Mesendoderm (in vitro differentiated cells): ENCODE data around the gene NUBPL.
"Not testable (repeated sequence)": the region's sequence is repeated elsewhere in the genome, so short reads cannot be mapped to it uniquely, and the experiment has no call there.

Experiments used
- DNase-seq: peaks from one replicate; pipeline ENCODE4 v3.0.0; 2013
- H2AK5ac ChIP-seq: 2 replicates; pipeline ENCODE4 v1.6.1; 2013; ENCODE audit warnings: low read length, inconsistent platforms
- H2BK120ac ChIP-seq: 2 replicates; pipeline ENCODE4 v1.6.1; 2013; ENCODE audit warnings: low read depth, mild to moderate bottlenecking, low read length, moderate library complexity, mixed read lengths
- H2BK15ac ChIP-seq: replicated peaks from 2 replicates; pipeline ENCODE4 v1.6.1; 2013; ENCODE audit warnings: low read depth, mild to moderate bottlenecking, moderate library complexity
- H2BK5ac ChIP-seq: 2 replicates; pipeline ENCODE4 v1.6.1; 2013; ENCODE audit warnings: low read length, inconsistent platforms
- H3K18ac ChIP-seq: 2 replicates; pipeline ENCODE4 v1.6.1; 2013; ENCODE audit warnings: mild to moderate bottlenecking, low read length, mixed read lengths
- H3K23ac ChIP-seq: one replicate; pipeline ENCODE4 v1.6.1; 2013; ENCODE audit warnings: low read length
- H3K27ac ChIP-seq: 2 replicates; pipeline ENCODE4 v1.5.1; 2013; ENCODE audit warnings: low read depth, mild to moderate bottlenecking, inconsistent platforms, low read length, moderate library complexity
- H3K27me3 ChIP-seq: 2 replicates; pipeline ENCODE4 v1.6.1; 2013; ENCODE audit warnings: low read length, control low read depth, mild to moderate bottlenecking, inconsistent platforms; ENCODE audit not compliant: insufficient read depth, poor library complexity
- H3K36me3 ChIP-seq: 2 replicates; pipeline ENCODE4 v1.6.1; 2013; ENCODE audit warnings: low read length, inconsistent platforms; ENCODE audit not compliant: control insufficient read depth, insufficient read depth
- H3K4ac ChIP-seq: one replicate; pipeline ENCODE4 v1.6.1; 2013; ENCODE audit warnings: low read depth, mild to moderate bottlenecking, low read length, moderate library complexity
- H3K4me1 ChIP-seq: 2 replicates; pipeline ENCODE4 v1.6.1; 2013; ENCODE audit warnings: low read depth, low read length, inconsistent platforms; ENCODE audit not compliant: control insufficient read depth
- H3K4me2 ChIP-seq: 2 replicates; pipeline ENCODE4 v1.6.1; 2013; ENCODE audit warnings: low read length
- H3K4me3 ChIP-seq: 2 replicates; pipeline ENCODE4 v1.5.1; 2013; ENCODE audit warnings: mild to moderate bottlenecking, low read length
- H3K56ac ChIP-seq: one replicate; pipeline ENCODE4 v1.6.1; 2013; ENCODE audit warnings: low read length
- H3K79me1 ChIP-seq: 2 replicates; pipeline ENCODE4 v1.6.1; 2013; ENCODE audit warnings: low read length, inconsistent platforms
- H3K79me2 ChIP-seq: 2 replicates; pipeline ENCODE4 v1.6.1; 2013; ENCODE audit warnings: mild to moderate bottlenecking, low read length; ENCODE audit not compliant: control insufficient read depth, insufficient read depth
- H3K9ac ChIP-seq: 2 replicates; pipeline ENCODE4 v1.6.1; 2013; ENCODE audit warnings: low read length, inconsistent platforms
- H4K5ac ChIP-seq: one replicate; pipeline ENCODE4 v1.6.1; 2013; ENCODE audit warnings: low read length
- H4K8ac ChIP-seq: one replicate; pipeline ENCODE4 v1.6.1; 2013; ENCODE audit warnings: low read depth, mild to moderate bottlenecking, control low read depth, low read length, moderate library complexity
- WGBS: extraction: QIAGEN DNeasy Blood & Tissue Kit; methylation state at CpG from one replicate; pipeline ENCODE4 v1.1.7; 2013; ENCODE audit warnings: low lambda C conversion rate, missing lambda C conversion rate; ENCODE audit not compliant: insufficient coverage; ENCODE audit errors: extremely low coverage; 5-methylcytosine and 5-hydroxymethylcytosine counted together

Gene NUBPL

GRCh38 chr14:31746326-31746725, 185.1 kb downstream of the NUBPL start:
- no peaks in the 10 kb centered on the region for H3K36me3 ChIP-seq
- no CpG with 5 or more reads among the region's 2 CpGs for WGBS

DNA sequence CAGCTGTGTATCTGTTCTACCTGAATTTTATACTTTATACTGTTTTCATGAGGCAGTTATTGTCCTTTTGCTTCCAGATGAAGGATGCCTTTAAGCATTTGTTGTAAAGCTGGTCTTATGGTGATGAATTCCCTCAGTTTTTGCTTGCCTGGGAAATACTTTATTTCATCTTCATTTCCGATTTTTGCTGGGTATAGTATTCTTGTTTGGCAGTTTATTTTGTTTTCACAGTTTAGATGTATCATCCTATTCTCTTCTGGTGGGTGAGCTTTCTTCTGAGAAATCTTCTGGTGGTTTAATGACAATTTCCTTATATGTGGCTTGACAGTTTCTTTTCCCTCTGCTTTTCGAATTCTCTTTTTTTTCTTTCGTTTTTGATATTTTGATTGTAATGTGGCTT, 188.1 kb downstream of the NUBPL start:
- Histone ChIP-seq H2BK5ac (no peak overlapping the region), H3K9ac (no peak overlapping the region), H2BK15ac (no peak overlapping the region), H3K23ac (no peak overlapping the region), H3K79me1 (no peaks in the 10 kb centered on the region), H3K4me1 (no peaks in the 10 kb centered on the region), H2BK120ac (no peak overlapping the region), H3K36me3 (no peaks in the 10 kb centered on the region), H4K8ac (no peak overlapping the region), H3K4me3 (no peak overlapping the region), H3K56ac (no peak overlapping the region), H3K18ac (no peak overlapping the region), H3K79me2 (no peaks in the 10 kb centered on the region), H3K27ac (no peak overlapping the region), H4K5ac (no peak overlapping the region), H2AK5ac (no peak overlapping the region), H3K4ac (no peak overlapping the region), H3K27me3 (no peaks in the 10 kb centered on the region), H3K4me2 (no peak overlapping the region)
- no peak for DNase-seq
- WGBS: no CpG with 5 or more reads among the region's 3 CpGs

More at GRCh38 chr14:31746326-31746725, 185.1 kb downstream of the NUBPL start:
- Histone ChIP-seq H3K4me3 (no peak overlapping the region), H3K79me1 (no peaks in the 10 kb centered on the region), H4K5ac (no peak overlapping the region), H2AK5ac (no peak overlapping the region), H3K18ac (no peak overlapping the region), H3K9ac (no peak overlapping the region), H3K4ac (no peak overlapping the region), H3K4me2 (no peak overlapping the region), H3K4me1 (no peaks in the 10 kb centered on the region), H3K79me2 (no peaks in the 10 kb centered on the region), H3K56ac (no peak overlapping the region), H3K27ac (no peak overlapping the region), H2BK120ac (no peak overlapping the region), H3K27me3 (no peaks in the 10 kb centered on the region), H2BK15ac (no peak overlapping the region), H2BK5ac (no peak overlapping the region), H4K8ac (no peak overlapping the region), H3K23ac (no peak overlapping the region)
- DNase-seq: no peak

DNA sequence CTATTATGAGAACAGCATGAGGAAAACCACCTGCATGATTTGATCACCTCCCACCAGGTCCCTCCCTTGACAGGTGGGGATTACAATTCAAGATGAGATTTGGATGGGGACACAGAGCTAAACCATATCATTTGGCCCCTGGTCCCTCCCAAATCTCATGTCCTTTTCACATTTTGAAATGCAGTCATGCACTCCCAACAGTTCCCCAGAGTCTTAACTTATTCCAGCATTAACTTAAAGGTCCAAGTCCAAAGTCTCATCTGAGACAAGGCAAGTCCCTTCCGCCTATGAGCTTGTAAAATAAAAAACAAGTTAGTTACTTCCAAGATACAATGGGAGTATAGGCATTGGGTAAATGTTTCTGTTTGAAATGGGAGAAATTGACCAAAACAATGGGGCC, 189.8 kb downstream of the NUBPL start:
- not testable (repeated sequence) for H3K36me3 ChIP-seq, H3K27me3 ChIP-seq, H3K79me2 ChIP-seq, H3K56ac ChIP-seq, H4K5ac ChIP-seq, H2BK120ac ChIP-seq, H2AK5ac ChIP-seq, DNase-seq, H2BK15ac ChIP-seq, H3K79me1 ChIP-seq, H2BK5ac ChIP-seq, H3K9ac ChIP-seq, H3K23ac ChIP-seq, H3K4me2 ChIP-seq, H3K27ac ChIP-seq, H4K8ac ChIP-seq, H3K4me3 ChIP-seq, H3K4ac ChIP-seq, H3K18ac ChIP-seq, H3K4me1 ChIP-seq
- no CpG with 5 or more reads among the region's 1 CpG for WGBS

- no peaks in the 10 kb centered on the region for H3K79me2 ChIP-seq
- H3K4ac ChIP-seq: no peak overlapping the region
- no peaks in the 10 kb centered on the region for H3K4me1 ChIP-seq
- WGBS: no CpG with 5 or more reads among the region's 4 CpGs
- H2BK120ac ChIP-seq: no peak overlapping the region
- H2AK5ac ChIP-seq: no peak overlapping the region
- H3K56ac ChIP-seq: no peak overlapping the region
- no peak for DNase-seq
- no peak overlapping the region for H2BK15ac ChIP-seq
- no peaks in the 10 kb centered on the region for H3K79me1 ChIP-seq
- no peaks in the 10 kb centered on the region for H3K27me3 ChIP-seq
- no peak overlapping the region for H3K4me3 ChIP-seq
- H4K5ac ChIP-seq: no peak overlapping the region
- H3K4me2 ChIP-seq: no peak overlapping the region
- H3K27ac ChIP-seq: no peak overlapping the region
- no peaks in the 10 kb centered on the region for H3K36me3 ChIP-seq
- H3K18ac ChIP-seq: no peak overlapping the region
- H3K23ac ChIP-seq: no peak overlapping the region
- no peak overlapping the region for H3K9ac ChIP-seq
- H4K8ac ChIP-seq: no peak overlapping the region
- no peak overlapping the region for H2BK5ac ChIP-seq
These were observed 191.9 kb downstream of the NUBPL start for GRCh38 chr14:31752867-31753661.

DNA sequence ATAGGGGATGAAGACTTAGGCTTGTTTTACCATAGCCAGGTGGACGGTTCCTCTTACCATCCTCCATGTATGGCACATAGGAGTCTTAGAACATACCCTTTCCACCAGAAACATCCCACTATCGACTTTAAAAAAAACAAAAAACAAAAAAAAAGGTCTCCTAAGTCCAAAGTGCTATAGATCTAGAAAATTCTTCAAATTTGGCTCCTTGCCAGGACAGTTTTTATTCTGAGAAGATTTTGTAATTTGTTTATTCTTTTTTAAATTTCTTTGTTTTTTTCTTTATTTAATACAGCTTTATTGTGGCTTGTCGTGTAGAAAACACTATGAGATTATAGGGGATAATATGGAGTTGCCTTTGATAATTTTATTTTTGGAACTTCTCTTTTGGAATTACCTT, 197.7 kb downstream of the NUBPL start:
- Histone ChIP-seq H3K4me2 (no peak overlapping the region), H3K79me2 (no peaks in the 10 kb centered on the region), H3K4me1 (no peaks in the 10 kb centered on the region), H3K18ac (no peak overlapping the region), H3K4me3 (no peak overlapping the region), H4K5ac (no peak overlapping the region), H4K8ac (no peak overlapping the region), H3K56ac (no peak overlapping the region), H3K9ac (no peak overlapping the region), H2BK120ac (no peak overlapping the region), H2AK5ac (no peak overlapping the region), H3K23ac (no peak overlapping the region), H3K27ac (no peak overlapping the region), H3K79me1 (no peaks in the 10 kb centered on the region), H2BK15ac (no peak overlapping the region), H3K4ac (no peak overlapping the region), H3K27me3 (no peaks in the 10 kb centered on the region), H3K36me3 (no peaks in the 10 kb centered on the region), H2BK5ac (no peak overlapping the region)
- no CpG with 5 or more reads among the region's 3 CpGs for WGBS
- DNase-seq: no peak

- H3K4me2 ChIP-seq: no peak overlapping the region
- no peaks in the 10 kb centered on the region for H3K36me3 ChIP-seq
- H3K4ac ChIP-seq: no peak overlapping the region
- H3K4me1 ChIP-seq: no peaks in the 10 kb centered on the region
- no peaks in the 10 kb centered on the region for H3K79me2 ChIP-seq
- H3K27me3 ChIP-seq: no peaks in the 10 kb centered on the region
- WGBS: no CpG with 5 or more reads among the region's 3 CpGs
- H3K18ac ChIP-seq: no peak overlapping the region
- no peak overlapping the region for H3K9ac ChIP-seq
- no peaks in the 10 kb centered on the region for H3K79me1 ChIP-seq
- H4K5ac ChIP-seq: no peak overlapping the region
- no peak for DNase-seq
- H3K4me3 ChIP-seq: no peak overlapping the region
- H2BK120ac ChIP-seq: no peak overlapping the region
- H2BK5ac ChIP-seq: no peak overlapping the region
- H4K8ac ChIP-seq: no peak overlapping the region
- H2AK5ac ChIP-seq: no peak overlapping the region
- no peak overlapping the region for H3K27ac ChIP-seq
- H3K56ac ChIP-seq: no peak overlapping the region
- H2BK15ac ChIP-seq: no peak overlapping the region
- no peak overlapping the region for H3K23ac ChIP-seq
These were observed 199.1 kb downstream of the NUBPL start for GRCh38 chr14:31760277-31760676.
